Measurements from ENCODE around the gene PGAP6.

GRCh38 chr16:404971-405486 lies 23.3 kb upstream of the PGAP6 start:
- no peak for TF ChIP-seq CTCF (IDR thresholded peaks at IDR 0.05)
- TF ChIP-seq POLR2A (IDR thresholded peaks at IDR 0.05): no peak

Data from body of pancreas (tissue), 4 donors.